SK-N-MC (cell line): ENCODE measurements around the gene ACE.

Experiments used
- DNase-seq: peaks from one replicate; pipeline ENCODE4 v3.0.0-alpha.2; 2011; ENCODE audit warnings: low read depth, low spot score
- H3K27ac ChIP-seq: fragments of 200-600 bp; sonication (generic); 2 replicates; pipeline ENCODE4 v1.5.1; 2016; ENCODE audit warnings: mixed run types
- H3K36me3 ChIP-seq: fragments of 200-600 bp; sonication (generic); 2 replicates; pipeline ENCODE4 v1.6.1; 2017; ENCODE audit warnings: antibody characterized with exemption, low read length, mixed read lengths; ENCODE audit not compliant: insufficient read depth
- H3K4me3 ChIP-seq: fragments of 200-600 bp; sonication (generic); 2 replicates; pipeline ENCODE4 v1.5.1; 2016
- H3K9ac ChIP-seq: fragments of 200-600 bp; sonication (generic); 2 replicates; pipeline ENCODE4 v1.8.0; 2017; ENCODE audit warnings: mixed run types, mixed read lengths; ENCODE audit not compliant: insufficient read length
- H3K9me3 ChIP-seq: fragments of 200-600 bp; sonication (generic); 2 replicates; pipeline ENCODE4 v1.6.1; 2017; ENCODE audit warnings: low read depth, mild to moderate bottlenecking, antibody characterized with exemption, low read length, moderate library complexity, mixed read lengths
- EZH2 ChIP-seq: fragments of 200-600 bp; sonication (generic); IDR thresholded peaks from one replicate; pipeline ENCODE4 v1.6.1; 2017; ENCODE audit warnings: antibody characterized with exemption
- FOXP2 ChIP-seq: optimal IDR thresholded peaks from 2 replicates; pipeline ENCODE3; 2011; ENCODE audit warnings: mild to moderate bottlenecking, moderate library complexity; ENCODE audit not compliant: insufficient read depth; ENCODE audit errors: extremely low read length, control extremely low read depth
- POLR2AphosphoS5 ChIP-seq: IDR thresholded peaks from 2 replicates; pipeline ENCODE4 v1.6.1; 2012; ENCODE audit warnings: mild to moderate bottlenecking, low read depth, low read length, borderline replicate concordance

Gene ACE

DNA sequence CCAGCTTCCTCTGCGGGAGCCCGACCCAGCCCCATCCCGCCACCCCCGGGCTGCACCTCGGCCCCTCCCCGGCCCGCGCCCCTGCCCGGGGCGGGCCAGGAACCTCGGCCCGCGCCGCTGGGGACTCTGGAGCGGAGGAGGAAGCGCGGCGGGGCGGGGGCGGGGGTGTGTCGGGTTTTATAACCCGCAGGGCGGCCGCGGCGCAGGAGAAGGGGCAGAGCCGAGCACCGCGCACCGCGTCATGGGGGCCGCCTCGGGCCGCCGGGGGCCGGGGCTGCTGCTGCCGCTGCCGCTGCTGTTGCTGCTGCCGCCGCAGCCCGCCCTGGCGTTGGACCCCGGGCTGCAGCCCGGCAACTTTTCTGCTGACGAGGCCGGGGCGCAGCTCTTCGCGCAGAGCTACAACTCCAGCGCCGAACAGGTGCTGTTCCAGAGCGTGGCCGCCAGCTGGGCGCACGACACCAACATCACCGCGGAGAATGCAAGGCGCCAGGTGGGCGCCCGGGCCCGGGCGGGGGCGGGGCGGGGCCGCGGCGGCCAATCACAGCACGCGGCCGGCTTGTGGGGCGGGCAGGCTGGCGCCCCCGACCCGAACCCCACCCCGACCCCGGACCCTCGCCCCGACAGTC lies at the start of gene ACE:
Gene ACE (plus strand): TSS at position 208 of the 626 bp plus-strand sequence. CDS start 34 bp downstream, at position 242.
- no peak within 1 kb of the TSS for H3K27ac ChIP-seq
- H3K9me3 ChIP-seq, result no peaks in the 10 kb centered on the region
- H3K9ac ChIP-seq, result no peak within 1 kb of the TSS
- TF ChIP-seq FOXP2, result no peak
- no peak for TF ChIP-seq EZH2
- no peak for TF ChIP-seq POLR2AphosphoS5
- peak within 1 kb of the TSS; percentile 74 for H3K4me3 ChIP-seq
- no peak for DNase-seq
- H3K36me3 ChIP-seq, result no peaks in the 10 kb centered on the region

DNA sequence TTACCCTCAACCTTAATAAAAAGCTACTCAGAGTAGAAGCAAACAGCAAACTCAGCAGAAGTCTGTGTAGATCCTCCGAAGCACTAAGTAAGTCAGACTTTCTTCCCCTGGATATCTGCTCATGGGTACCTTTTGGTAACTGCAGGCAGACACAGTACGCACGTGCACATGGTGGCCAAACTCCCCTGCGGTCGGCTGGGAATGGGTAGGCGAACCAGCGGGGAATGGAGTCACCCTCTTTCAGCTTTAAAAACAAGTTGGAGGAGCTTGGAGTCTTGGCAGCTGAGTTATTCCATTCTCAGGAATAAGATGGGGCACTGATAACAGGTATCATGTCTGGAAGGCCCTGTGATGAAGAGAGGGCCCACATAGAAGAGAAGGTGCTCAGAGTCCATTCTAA lies 47.1 kb upstream of the ACE start:
- H3K36me3 ChIP-seq, result no peaks in the 10 kb centered on the region
- H3K9me3 ChIP-seq, result no peaks in the 10 kb centered on the region
- no peak overlapping the region for H3K9ac ChIP-seq
- no peak for DNase-seq
- no peak overlapping the region for H3K27ac ChIP-seq
- TF ChIP-seq POLR2AphosphoS5 (no peak), FOXP2 (no peak), EZH2 (no peak)
- no peak overlapping the region for H3K4me3 ChIP-seq

DNA sequence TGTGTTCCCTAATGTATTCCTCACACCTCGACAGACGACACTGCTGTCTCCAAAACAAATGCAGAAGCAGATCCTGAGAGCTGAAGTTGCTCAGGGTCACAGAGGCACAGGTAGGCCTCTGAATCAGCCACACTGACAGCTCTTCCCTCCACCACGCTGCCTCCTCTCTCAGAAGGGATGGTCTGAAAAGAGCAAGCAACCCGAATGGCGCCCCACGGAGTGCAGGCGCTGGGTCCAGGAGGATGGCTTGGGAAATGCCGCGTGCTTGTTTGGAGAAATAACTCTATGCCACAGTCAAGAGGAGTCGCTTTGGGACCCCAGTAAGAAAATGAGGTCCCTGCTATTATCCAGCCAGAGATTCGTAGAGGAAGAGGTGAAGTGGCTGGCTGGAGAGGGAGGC lies 46.6 kb upstream of the ACE start:
- no peak overlapping the region for H3K4me3 ChIP-seq
- no peak for TF ChIP-seq FOXP2
- no peak for TF ChIP-seq EZH2
- no peak for TF ChIP-seq POLR2AphosphoS5
- H3K9me3 ChIP-seq, result no peaks in the 10 kb centered on the region
- no peak overlapping the region for H3K9ac ChIP-seq
- no peak overlapping the region for H3K27ac ChIP-seq
- H3K36me3 ChIP-seq, result no peaks in the 10 kb centered on the region
- DNase-seq, result no peak

- Histone ChIP-seq H3K27ac (peak overlapping the region; percentile 78; the same call in 1 of the 2 replicates), H3K36me3 (no peaks in the 10 kb centered on the region), H3K9me3 (no peaks in the 10 kb centered on the region), H3K4me3 (no peak overlapping the region), H3K9ac (no peak overlapping the region)
- TF ChIP-seq FOXP2 (no peak), POLR2AphosphoS5 (no peak), EZH2 (no peak)
- no peak for DNase-seq
Observed at GRCh38 chr17:63431618-63431938, 45.3 kb upstream of the ACE start.

- Histone ChIP-seq H3K36me3 (no peaks in the 10 kb centered on the region), H3K4me3 (peak overlapping the region; percentile 29; the same call in 1 of the 2 replicates), H3K27ac (peak overlapping the region; percentile 78), H3K9me3 (no peaks in the 10 kb centered on the region), H3K9ac (peak overlapping the region; percentile 24)
- no peak for DNase-seq
- TF ChIP-seq POLR2AphosphoS5 (no peak), FOXP2 (no peak), EZH2 (no peak)
Observed at GRCh38 chr17:63431939-63432804, 44.7 kb upstream of the ACE start.

- DNase-seq, result no peak
- Histone ChIP-seq H3K27ac (peak overlapping the region; percentile 78; the same call in 1 of the 2 replicates), H3K9ac (no peak overlapping the region), H3K4me3 (no peak overlapping the region), H3K9me3 (no peaks in the 10 kb centered on the region), H3K36me3 (no peaks in the 10 kb centered on the region)
- TF ChIP-seq EZH2, result no peak
- no peak for TF ChIP-seq FOXP2
- TF ChIP-seq POLR2AphosphoS5, result no peak
Observed at GRCh38 chr17:63433746-63434591, 42.9 kb upstream of the ACE start.

DNA sequence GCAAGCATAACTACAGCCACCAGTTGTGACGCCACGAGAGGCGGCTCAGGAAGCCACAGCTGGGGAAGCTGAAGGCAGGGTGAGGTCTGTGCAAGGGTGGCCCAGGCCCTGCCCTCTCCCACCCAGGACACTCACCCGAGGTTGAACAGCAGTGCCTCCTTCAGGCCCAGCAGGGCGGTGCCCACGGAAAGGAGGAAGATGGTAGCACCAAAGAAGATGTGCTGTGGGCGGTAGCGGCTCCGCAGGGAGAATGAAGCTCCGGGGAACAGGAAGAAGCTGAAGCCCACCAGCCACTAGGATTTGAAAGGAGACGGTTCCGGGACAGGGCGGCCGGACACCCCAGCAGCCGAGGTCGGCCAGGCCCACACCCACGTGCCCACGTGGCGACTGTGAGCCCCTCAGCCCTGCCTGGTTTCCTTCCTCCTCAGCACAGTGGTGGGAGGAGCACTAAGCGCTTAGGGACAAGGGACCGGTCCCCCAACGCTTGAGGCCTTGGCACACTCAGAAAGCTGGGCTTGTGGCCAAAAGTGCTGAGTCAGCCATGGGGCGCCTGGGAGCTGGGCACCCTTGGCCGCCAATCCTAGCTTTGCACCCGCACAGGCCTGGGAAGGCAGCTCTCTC lies 41.8 kb upstream of the ACE start:
- Histone ChIP-seq H3K36me3 (no peaks in the 10 kb centered on the region), H3K4me3 (no peak overlapping the region), H3K27ac (no peak overlapping the region), H3K9me3 (no peaks in the 10 kb centered on the region), H3K9ac (no peak overlapping the region)
- TF ChIP-seq EZH2 (no peak), FOXP2 (no peak), POLR2AphosphoS5 (no peak)
- no peak for DNase-seq
